GM21515 (cell line): Measurements from ENCODE around the gene LYG1.
"Not testable (repeated sequence)": the region's sequence is repeated elsewhere in the genome, so short reads cannot be mapped to it uniquely, and the experiment has no call there.

ENCODE experiments used
- ATAC-seq: cut with Tn5 transposase; IDR thresholded peaks from one replicate; pipeline ENCODE4 v1.9.1; 2021; ENCODE audit not compliant: unreplicated experiment

LYG1 gene

DNA sequence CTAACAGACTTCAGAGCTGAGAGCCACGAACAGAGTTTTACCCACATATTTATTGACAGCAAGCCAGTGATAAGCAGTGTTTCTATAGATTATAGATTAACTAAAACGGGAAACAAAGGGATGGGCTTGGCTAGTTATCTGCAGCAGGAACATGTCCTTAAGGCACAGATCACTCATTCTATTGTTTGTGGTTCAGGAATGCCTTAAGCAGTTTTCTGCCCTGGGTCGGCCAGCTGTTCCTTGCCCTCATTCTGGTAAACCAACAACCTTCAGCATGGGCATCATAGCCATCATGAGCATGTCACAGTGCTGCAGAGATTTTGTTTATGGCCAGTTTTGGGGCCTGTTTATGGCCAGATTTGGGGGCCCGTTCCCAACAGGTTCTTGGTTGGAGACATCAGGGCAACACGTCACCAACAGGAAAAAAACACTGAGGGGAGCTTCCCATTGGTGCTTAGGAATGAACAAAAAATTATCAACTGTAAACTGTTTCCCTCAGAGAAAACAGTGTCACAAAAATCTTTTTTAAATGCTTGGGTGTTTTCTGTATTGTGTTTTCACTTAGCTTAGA is 22.7 kb downstream of the LYG1 start:
- not testable (repeated sequence) for ATAC-seq

DNA sequence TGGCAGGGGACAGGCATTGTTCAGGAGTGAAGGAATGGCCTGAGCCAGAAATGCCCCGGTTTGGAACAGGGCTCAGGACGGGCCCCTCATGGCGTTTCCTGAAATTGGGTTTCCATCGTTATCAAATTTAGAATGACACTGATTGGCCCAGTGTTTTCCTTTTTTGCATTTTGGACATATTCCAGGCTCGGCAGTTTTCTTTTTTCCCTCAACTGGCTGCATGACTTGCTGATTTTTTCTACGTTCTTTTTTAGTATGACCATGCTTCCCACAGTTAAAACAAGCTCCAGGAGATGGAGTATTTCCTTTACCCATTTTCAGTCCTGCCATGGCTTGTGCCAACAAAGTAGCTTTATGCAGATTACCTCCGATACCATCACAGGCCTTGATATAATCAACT is 25.1 kb downstream of the LYG1 start:
- ATAC-seq = no peak

DNA sequence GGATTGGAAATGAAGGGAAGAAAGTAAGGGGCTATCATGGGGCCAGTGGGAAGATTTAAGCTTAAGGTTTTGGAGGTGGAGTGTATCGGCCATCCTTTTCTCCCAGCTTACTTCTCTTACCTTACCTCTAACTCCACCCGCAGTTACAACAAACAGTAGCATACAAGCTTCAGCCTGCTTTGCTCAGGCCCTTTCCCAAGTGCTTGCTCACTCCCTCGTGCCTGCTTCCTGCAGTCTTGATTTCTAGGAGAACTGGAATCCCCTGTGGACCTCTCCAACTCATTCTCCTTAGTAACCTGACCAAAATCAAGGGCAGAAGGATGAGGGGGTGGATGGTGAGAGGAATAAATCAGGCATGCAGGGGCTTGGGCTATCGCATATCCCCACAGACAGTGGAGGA is 39.8 kb downstream of the LYG1 start:
- ATAC-seq = no peak

DNA sequence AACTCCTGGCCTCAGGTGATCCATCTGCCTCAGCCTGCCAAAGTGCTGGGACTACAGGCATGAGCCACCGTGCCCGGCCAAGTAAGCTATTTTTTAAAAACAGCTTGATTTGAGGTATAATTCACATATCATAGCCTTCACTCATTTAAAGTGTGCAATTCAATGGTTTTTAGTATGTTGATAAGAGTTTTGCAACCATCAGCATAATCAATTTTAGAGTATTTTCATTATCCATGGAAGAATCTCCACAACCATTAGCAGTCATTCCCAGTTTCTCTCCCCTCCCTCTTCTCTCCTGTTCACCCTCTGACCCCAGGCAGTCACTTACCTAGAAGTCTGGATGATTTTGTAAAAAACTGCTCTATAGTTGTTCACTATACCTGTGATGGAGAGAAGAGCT is 40.8 kb downstream of the LYG1 start:
- ATAC-seq = no peak

DNA sequence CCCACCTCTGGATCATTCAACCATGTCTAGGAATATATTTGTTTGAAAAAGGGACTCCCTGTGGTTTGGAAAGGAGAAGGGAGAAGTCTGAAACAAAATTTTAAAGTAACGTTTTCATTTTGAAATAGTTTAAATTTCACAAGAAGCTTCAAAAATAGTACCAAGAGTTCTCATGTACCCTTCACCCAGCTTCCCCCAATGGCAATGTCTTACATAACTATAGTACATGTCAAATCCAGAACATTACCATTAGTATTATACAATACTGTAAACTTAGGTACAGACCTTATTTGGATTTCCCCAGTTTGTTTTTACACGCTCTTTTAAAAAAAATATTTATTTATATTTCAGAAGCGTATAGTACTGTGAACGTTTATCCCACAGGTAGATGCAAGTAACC is 41.5 kb downstream of the LYG1 start:
- ATAC-seq = no peak

DNA sequence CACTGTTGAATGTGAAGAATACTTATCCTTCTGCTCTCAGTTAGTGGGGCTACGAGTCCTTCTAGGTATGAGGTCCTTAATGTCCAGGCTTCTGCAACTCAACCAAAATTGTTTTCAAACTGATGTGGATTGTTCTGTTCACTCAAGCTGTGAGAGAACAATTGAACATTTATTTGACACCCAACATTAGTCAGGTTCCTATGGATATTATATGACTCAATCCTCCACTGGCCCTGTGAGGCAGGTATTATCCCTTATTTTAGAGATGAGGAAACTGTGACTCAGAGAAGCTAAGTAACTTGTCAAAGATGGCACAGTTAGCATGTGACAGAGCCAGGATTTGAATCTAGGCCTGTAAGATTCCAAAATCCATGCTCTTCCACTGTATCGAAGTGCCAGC is 44.3 kb downstream of the LYG1 start:
- ATAC-seq = no peak

DNA sequence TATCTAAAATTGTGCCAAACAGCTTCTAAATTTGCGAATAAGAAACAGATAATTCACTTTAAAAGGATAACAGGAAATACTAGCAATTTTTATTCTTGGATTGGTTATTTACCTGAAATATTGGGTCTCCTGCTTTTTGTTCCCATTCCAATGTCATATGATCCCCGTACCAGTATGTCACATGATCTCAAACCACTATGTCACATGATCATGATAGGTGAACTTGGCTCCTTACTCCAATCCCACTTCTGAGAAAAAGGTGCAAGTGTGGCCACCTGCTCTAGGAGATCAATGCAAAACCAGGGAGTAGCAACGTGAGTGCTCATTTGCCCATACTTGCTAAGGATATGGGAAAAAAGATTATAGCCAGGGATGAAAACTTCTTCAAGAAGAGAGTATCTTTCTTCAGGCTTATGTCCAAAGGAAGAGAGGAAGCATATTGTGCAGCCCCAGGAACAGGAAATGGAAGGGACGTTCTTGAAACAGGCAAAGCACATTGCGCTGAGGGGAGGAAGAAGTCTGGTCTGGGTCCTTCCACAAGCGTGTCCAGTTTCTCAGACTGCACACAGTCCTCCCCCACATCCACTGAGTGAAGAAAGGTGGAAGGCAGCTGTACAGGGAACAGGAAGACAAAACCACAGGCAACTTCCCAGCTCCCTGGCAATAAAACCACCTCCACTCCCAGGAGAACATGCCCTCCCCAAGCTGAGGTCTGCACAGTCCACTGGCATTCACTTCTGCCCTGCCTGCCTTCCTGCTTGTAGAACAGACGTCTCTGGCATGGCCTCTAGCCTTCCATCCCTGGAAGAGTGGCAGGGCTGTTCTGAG is 45.3 kb downstream of the LYG1 start, which contains the start of gene LYG2:
LYG2 (minus strand) TSS at position 176 of the 828 bp plus-strand sequence. CDS start 1,406 bp downstream, outside the sequence.
- ATAC-seq = no peak

DNA sequence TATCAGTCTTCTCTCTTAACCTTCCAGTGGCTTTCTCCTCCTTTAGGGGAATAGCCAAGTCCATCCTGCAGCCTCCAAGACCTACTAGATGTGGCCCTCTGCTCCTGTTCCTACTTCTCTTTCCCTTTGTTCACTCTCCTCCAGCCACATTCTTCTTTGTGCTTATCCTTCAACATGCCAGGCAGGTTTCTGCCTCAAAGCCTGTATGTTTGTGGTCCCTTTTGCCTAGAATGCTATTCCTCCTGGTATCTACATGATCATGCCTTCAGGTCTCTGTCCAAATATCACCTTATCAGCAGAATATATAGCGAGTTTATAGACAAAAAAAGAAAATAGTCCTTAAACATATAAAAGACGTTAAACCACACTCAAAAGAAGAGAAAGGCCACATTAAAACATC is 51.0 kb downstream of the LYG1 start:
- ATAC-seq = no peak

DNA sequence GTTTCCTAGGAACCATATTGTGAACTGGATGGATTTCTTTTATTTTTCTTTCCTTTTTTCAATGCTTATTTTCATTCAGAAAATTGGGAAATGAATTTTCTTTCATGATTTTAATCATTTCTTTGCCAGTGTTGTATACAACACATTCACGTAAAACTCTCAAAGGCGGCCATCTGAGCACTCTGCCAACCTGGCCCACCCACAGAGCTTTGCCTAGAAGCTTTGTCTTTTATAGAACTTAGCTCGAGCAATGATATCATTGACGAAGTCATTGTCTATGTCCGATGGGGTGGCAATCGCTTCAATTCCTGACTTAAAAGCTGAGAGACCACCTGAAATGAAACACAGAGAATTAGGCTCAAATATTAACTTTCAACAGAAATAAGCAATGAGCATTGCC is 58.8 kb downstream of the LYG1 start:
- no peak for ATAC-seq

DNA sequence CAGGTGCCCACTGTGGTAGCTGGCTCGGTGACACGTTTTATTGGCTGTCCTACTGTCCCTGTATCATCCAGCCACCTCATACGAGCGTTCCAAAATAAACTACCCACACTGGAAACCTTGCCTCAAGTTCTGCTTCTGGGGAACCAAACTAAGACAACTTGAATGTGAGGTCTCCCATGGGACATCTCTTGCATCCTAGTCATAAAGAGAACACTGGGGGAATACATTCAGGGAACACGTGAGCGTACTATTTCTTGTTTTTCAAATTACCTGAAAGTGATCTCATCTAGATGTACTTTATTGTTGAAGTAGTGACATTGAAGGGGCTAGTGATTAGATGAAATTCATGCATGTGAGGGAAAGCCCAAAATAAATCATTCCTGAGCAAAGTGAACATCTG is 60.6 kb downstream of the LYG1 start:
- no peak for ATAC-seq

DNA sequence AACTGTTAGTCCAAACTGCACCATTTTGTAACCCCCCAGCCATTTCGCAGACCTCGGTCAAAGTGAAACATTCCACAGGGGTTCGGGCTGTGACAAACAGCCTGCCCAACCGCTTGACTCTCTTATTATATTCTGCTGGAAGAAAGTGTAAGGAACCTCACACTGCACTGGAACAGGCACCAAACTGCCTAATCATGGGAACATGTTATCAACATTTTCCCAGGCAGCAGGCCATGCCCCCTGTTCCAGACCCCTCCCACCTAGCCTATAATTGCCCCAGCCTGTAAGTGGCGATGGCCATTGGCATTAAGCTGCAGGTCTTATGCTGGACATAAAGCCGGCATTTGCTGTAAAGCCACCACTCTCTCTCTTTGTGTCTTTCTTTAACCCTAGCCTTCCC is 62.4 kb downstream of the LYG1 start:
- no peak for ATAC-seq
